Smooth muscle cell (in vitro differentiated cells): ENCODE measurements around the gene NPY4R2. TPM values are rescaled to one million over a fixed set of nuclear protein-coding genes. Genes with fewer than 3 reads are reported as not detected.
"Not testable (repeated sequence)": the region's sequence is repeated elsewhere in the genome, so short reads cannot be mapped to it uniquely, and the experiment has no call there.

Experiments
- DNase-seq: peaks from one replicate; lab custom pipeline; 2025; ENCODE audit not compliant: unreplicated experiment; lab: John Stamatoyannopoulos, UW
- H2AFZ ChIP-seq: fragments of 200-600 bp; sonication (generic); 2 replicates; pipeline ENCODE4 v1.6.0; 2016; ENCODE audit warnings: antibody characterized with exemption, low read depth, mild to moderate bottlenecking
- H3F3A ChIP-seq: fragments of 200-600 bp; sonication (generic); 2 replicates; pipeline ENCODE4 v1.6.0; 2017; ENCODE audit warnings: antibody characterized with exemption, low read depth
- H3K27ac ChIP-seq: fragments of 200-600 bp; sonication (generic); 2 replicates; pipeline ENCODE4 v1.5.1; 2016; ENCODE audit warnings: low read depth, mild to moderate bottlenecking
- H3K27me3 ChIP-seq: fragments of 200-600 bp; sonication (generic); 2 replicates; pipeline ENCODE4 v1.6.1; 2016; ENCODE audit warnings: low read depth, mild to moderate bottlenecking
- H3K36me3 ChIP-seq: fragments of 200-600 bp; sonication (generic); 2 replicates; pipeline ENCODE4 v1.5.1; 2016; ENCODE audit warnings: low read depth
- H3K4me1 ChIP-seq: fragments of 200-600 bp; sonication (generic); 2 replicates; pipeline ENCODE4 v1.5.1; 2016; ENCODE audit warnings: low read depth
- H3K4me2 ChIP-seq: fragments of 200-600 bp; sonication (generic); 2 replicates; pipeline ENCODE4 v1.6.0; 2016; ENCODE audit warnings: mild to moderate bottlenecking
- H3K4me3 ChIP-seq: fragments of 200-600 bp; sonication (generic); 2 replicates; pipeline ENCODE4 v1.5.1; 2016; ENCODE audit warnings: mild to moderate bottlenecking
- H3K79me2 ChIP-seq: fragments of 200-600 bp; sonication (generic); 2 replicates; pipeline ENCODE4 v1.6.0; 2016; ENCODE audit warnings: low read depth, mild to moderate bottlenecking
- H3K9ac ChIP-seq: fragments of 200-600 bp; sonication (generic); 2 replicates; pipeline ENCODE4 v1.6.0; 2016; ENCODE audit warnings: low read depth
- H3K9me3 ChIP-seq: fragments of 200-600 bp; sonication (generic); replicated peaks from 2 replicates; pipeline ENCODE4 v1.5.1; 2016; ENCODE audit warnings: low read depth
- H4K20me1 ChIP-seq: fragments of 200-600 bp; sonication (generic); 2 replicates; pipeline ENCODE4 v1.6.0; 2016; ENCODE audit warnings: low read depth
- WGBS: methylation state at CpG from one replicate; pipeline ENCODE4 v1.1.7; 2016; ENCODE audit warnings: low lambda C conversion rate; 5-methylcytosine and 5-hydroxymethylcytosine counted together
- polyA plus RNA-seq: library from polyadenylated mRNA; unstranded; fragments of >200 nt; fragmentation: Nextera tagmentation; extraction: Ambion mirVana; gene quantifications from 2 replicates; pipeline ENCODE4 v1.2.1, GENCODE V29; 2016
- total RNA-seq: library from RNA; depleted of rRNA; stranded (reverse); fragments of >200 nt; gene quantifications from 2 replicates; pipeline ENCODE4 v1.2.3, GENCODE V29; 2014

The NPY4R2 gene
- total and polyA plus RNA-seq, 2 experiments from 2014 or later, result not detected

- H3K9me3 ChIP-seq, H3K4me2 ChIP-seq, H3K27me3 ChIP-seq, H3K79me2 ChIP-seq, DNase-seq, H3K27ac ChIP-seq, H3F3A ChIP-seq, H3K9ac ChIP-seq, H3K36me3 ChIP-seq, H3K4me3 ChIP-seq, H3K4me1 ChIP-seq, H4K20me1 ChIP-seq, H2AFZ ChIP-seq: not testable (repeated sequence)
- WGBS, result 94% methylated on average over 2 of the region's 2 CpGs
These were observed 22.4 kb downstream of the NPY4R2 start for GRCh38 chr10:47940821-47941220.

- WGBS, result 85% methylated on average over 6 of the region's 6 CpGs
- H3K4me2 ChIP-seq, H3K27ac ChIP-seq, H3K9ac ChIP-seq, H3K4me1 ChIP-seq, DNase-seq, H3K36me3 ChIP-seq, H2AFZ ChIP-seq, H4K20me1 ChIP-seq, H3K79me2 ChIP-seq, H3K4me3 ChIP-seq, H3F3A ChIP-seq, H3K27me3 ChIP-seq, H3K9me3 ChIP-seq: not testable (repeated sequence)
These were observed 22.9 kb downstream of the NPY4R2 start for GRCh38 chr10:47941379-47941778.

- H4K20me1 ChIP-seq, H3K4me3 ChIP-seq, H3K27ac ChIP-seq, H3F3A ChIP-seq, H3K36me3 ChIP-seq, H3K79me2 ChIP-seq, H3K27me3 ChIP-seq, H2AFZ ChIP-seq, H3K9ac ChIP-seq, H3K4me1 ChIP-seq, DNase-seq, H3K9me3 ChIP-seq, H3K4me2 ChIP-seq: not testable (repeated sequence)
- WGBS, result 40% methylated on average over 2 of the region's 8 CpGs
These were observed 24.0 kb downstream of the NPY4R2 start for GRCh38 chr10:47942351-47943019.

- not testable (repeated sequence) for H3K4me3 ChIP-seq, H3K9me3 ChIP-seq, H3F3A ChIP-seq, H4K20me1 ChIP-seq, H3K4me2 ChIP-seq, DNase-seq, H3K9ac ChIP-seq, H3K27me3 ChIP-seq, H3K79me2 ChIP-seq, H3K27ac ChIP-seq, H3K36me3 ChIP-seq, H2AFZ ChIP-seq, H3K4me1 ChIP-seq
- 88% methylated on average over 2 of the region's 4 CpGs for WGBS
These were observed 24.9 kb downstream of the NPY4R2 start for GRCh38 chr10:47943328-47943727.

GRCh38 chr10:47947424-47947823 lies 29.0 kb downstream of the NPY4R2 start:
- H3K36me3 ChIP-seq, H4K20me1 ChIP-seq, H3K4me2 ChIP-seq, H3K79me2 ChIP-seq, H3K27ac ChIP-seq, H3K4me3 ChIP-seq, H2AFZ ChIP-seq, H3F3A ChIP-seq, H3K9me3 ChIP-seq, H3K9ac ChIP-seq, H3K4me1 ChIP-seq, H3K27me3 ChIP-seq, DNase-seq: not testable (repeated sequence)
- WGBS, result 100% methylated on average over 1 of the region's 1 CpG

GRCh38 chr10:47957158-47957557 lies 38.7 kb downstream of the NPY4R2 start:
- H3K36me3 ChIP-seq, H3K9me3 ChIP-seq, H3K4me1 ChIP-seq, H3K27me3 ChIP-seq, H3K4me2 ChIP-seq, H3K4me3 ChIP-seq, H3K79me2 ChIP-seq, H3F3A ChIP-seq, H3K27ac ChIP-seq, H3K9ac ChIP-seq, DNase-seq, H2AFZ ChIP-seq, H4K20me1 ChIP-seq: not testable (repeated sequence)
- 97% methylated on average over 8 of the region's 8 CpGs for WGBS

GRCh38 chr10:47959677-47960076 lies 41.2 kb downstream of the NPY4R2 start:
- H3K27me3 ChIP-seq, H3K79me2 ChIP-seq, H2AFZ ChIP-seq, H3K4me1 ChIP-seq, DNase-seq, H3K36me3 ChIP-seq, H4K20me1 ChIP-seq, H3K9me3 ChIP-seq, H3K4me2 ChIP-seq, H3K27ac ChIP-seq, H3F3A ChIP-seq, H3K9ac ChIP-seq, H3K4me3 ChIP-seq: not testable (repeated sequence)
- 56% methylated on average over 4 of the region's 5 CpGs for WGBS

GRCh38 chr10:47960699-47961098 lies 42.2 kb downstream of the NPY4R2 start:
- not testable (repeated sequence) for DNase-seq, H3K9me3 ChIP-seq, H3K4me3 ChIP-seq, H3K9ac ChIP-seq, H2AFZ ChIP-seq, H3K4me1 ChIP-seq, H3F3A ChIP-seq, H3K4me2 ChIP-seq, H3K27ac ChIP-seq, H3K27me3 ChIP-seq, H3K79me2 ChIP-seq, H3K36me3 ChIP-seq, H4K20me1 ChIP-seq
- no CpG with 5 or more reads among the region's 2 CpGs for WGBS

GRCh38 chr10:47962785-47963184 lies 44.3 kb downstream of the NPY4R2 start:
- H3K4me1 ChIP-seq, H3K4me3 ChIP-seq, H3K27ac ChIP-seq, H3F3A ChIP-seq, DNase-seq, H2AFZ ChIP-seq, H3K79me2 ChIP-seq, H3K9me3 ChIP-seq, H3K9ac ChIP-seq, H3K4me2 ChIP-seq, H3K27me3 ChIP-seq, H3K36me3 ChIP-seq, H4K20me1 ChIP-seq: not testable (repeated sequence)
- WGBS, result 100% methylated on average over 1 of the region's 5 CpGs
